Measurements from ENCODE around the gene LACTB. TPM values are rescaled to one million over a fixed set of nuclear protein-coding genes. Genes with fewer than 3 reads are reported as not detected.

The LACTB gene
- total and polyA plus RNA-seq, 2 of the 13 experiments (the other 11 are each of a cell fraction or from before 2014, with no cell fraction given) = 14.8 to 23.0 TPM

DNA sequence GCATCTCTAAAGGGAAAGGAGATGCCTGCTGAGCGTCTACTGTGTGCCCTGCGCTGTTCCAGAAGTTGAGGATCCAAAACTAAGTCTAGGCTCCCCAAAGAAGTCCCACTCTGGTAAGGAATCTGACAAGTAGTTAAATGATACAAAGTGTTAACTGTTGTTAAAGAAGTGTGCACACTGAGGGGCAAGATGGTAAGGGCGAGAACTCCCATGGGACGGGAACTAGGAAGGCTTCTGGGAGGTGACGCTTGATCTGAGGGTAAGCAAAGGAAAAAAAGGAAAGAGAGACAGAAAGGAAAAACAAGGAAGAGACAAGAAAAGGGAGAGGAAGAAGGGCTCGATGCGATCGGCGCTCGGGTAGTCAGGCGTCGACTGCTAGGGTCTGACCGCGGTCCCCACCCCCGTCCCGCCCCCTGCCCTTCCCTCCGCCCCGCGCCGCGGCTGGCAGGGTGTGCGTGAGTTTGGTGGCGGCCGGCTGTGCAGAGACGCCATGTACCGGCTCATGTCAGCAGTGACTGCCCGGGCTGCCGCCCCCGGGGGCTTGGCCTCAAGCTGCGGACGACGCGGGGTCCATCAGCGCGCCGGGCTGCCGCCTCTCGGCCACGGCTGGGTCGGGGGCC, at the start of gene LACTB (continued):
- TF ChIP-seq, protein P1, sequence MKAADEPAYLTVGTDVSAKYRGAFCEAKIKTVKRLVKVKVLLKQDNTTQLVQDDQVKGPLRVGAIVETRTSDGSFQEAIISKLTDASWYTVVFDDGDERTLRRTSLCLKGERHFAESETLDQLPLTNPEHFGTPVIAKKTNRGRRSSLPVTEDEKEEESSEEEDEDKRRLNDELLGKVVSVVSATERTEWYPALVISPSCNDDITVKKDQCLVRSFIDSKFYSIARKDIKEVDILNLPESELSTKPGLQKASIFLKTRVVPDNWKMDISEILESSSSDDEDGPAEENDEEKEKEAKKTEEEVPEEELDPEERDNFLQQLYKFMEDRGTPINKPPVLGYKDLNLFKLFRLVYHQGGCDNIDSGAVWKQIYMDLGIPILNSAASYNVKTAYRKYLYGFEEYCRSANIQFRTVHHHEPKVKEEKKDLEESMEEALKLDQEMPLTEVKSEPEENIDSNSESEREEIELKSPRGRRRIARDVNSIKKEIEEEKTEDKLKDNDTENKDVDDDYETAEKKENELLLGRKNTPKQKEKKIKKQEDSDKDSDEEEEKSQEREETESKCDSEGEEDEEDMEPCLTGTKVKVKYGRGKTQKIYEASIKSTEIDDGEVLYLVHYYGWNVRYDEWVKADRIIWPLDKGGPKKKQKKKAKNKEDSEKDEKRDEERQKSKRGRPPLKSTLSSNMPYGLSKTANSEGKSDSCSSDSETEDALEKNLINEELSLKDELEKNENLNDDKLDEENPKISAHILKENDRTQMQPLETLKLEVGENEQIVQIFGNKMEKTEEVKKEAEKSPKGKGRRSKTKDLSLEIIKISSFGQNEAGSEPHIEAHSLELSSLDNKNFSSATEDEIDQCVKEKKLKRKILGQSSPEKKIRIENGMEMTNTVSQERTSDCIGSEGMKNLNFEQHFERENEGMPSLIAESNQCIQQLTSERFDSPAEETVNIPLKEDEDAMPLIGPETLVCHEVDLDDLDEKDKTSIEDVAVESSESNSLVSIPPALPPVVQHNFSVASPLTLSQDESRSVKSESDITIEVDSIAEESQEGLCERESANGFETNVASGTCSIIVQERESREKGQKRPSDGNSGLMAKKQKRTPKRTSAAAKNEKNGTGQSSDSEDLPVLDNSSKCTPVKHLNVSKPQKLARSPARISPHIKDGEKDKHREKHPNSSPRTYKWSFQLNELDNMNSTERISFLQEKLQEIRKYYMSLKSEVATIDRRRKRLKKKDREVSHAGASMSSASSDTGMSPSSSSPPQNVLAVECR (CRISPR knock-in tag; IDR thresholded peaks at IDR 0.05; ENCODE audit: borderline replicate concordance) = peak; percentile 87
- TF ChIP-seq POLR2A (IDR thresholded peaks at IDR 0.05; ENCODE audit: insufficient read depth in 1 of 2, low read depth in 2 of 2, low read length in 2 of 2) (peak; percentile 58 to 64; a peak in 3 of 4 replicates), TAF15 (IDR thresholded peaks at IDR 0.05; ENCODE audit: low read depth, low read length, poor library complexity, severe bottlenecking) (no peak), HES4 (CRISPR knock-in tag; IDR thresholded peaks at IDR 0.05; ENCODE audit: borderline replicate concordance) (peak; percentile 71; the same call in 1 of the 2 replicates), TBP (CRISPR knock-in tag; IDR thresholded peaks at IDR 0.05) (no peak), KMT2A (CRISPR knock-in tag; IDR thresholded peaks at IDR 0.05) (peak; percentile 43; the same call in 1 of the 2 replicates), TAF1 (CRISPR knock-in tag; IDR thresholded peaks at IDR 0.05) (peak; percentile 66; the same call in 1 of the 2 replicates), ZNF383 (CRISPR knock-in tag; IDR thresholded peaks at IDR 0.05; ENCODE audit: borderline replicate concordance) (peak; percentile 49; the same call in 1 of the 2 replicates), KAT8 (CRISPR knock-in tag; IDR thresholded peaks at IDR 0.05) (peak; percentile 82), BRCA1 (CRISPR knock-in tag; IDR thresholded peaks at IDR 0.05) (peak; percentile 32), PHF8 (CRISPR knock-in tag; IDR thresholded peaks at IDR 0.05) (peak; percentile 27; the same call in 1 of the 2 replicates), PCBP2 (optimal IDR thresholded peaks at IDR 0.05; ENCODE audit: low read depth, low read length, poor library complexity, severe bottlenecking) (no peak), ARNT (IDR thresholded peaks at IDR 0.05) (no peak), ZNF556 (CRISPR knock-in tag; IDR thresholded peaks at IDR 0.05; ENCODE audit: borderline replicate concordance) (peak; percentile 43; the same call in 1 of the 2 replicates)
- TF ChIP-seq, protein P2, sequence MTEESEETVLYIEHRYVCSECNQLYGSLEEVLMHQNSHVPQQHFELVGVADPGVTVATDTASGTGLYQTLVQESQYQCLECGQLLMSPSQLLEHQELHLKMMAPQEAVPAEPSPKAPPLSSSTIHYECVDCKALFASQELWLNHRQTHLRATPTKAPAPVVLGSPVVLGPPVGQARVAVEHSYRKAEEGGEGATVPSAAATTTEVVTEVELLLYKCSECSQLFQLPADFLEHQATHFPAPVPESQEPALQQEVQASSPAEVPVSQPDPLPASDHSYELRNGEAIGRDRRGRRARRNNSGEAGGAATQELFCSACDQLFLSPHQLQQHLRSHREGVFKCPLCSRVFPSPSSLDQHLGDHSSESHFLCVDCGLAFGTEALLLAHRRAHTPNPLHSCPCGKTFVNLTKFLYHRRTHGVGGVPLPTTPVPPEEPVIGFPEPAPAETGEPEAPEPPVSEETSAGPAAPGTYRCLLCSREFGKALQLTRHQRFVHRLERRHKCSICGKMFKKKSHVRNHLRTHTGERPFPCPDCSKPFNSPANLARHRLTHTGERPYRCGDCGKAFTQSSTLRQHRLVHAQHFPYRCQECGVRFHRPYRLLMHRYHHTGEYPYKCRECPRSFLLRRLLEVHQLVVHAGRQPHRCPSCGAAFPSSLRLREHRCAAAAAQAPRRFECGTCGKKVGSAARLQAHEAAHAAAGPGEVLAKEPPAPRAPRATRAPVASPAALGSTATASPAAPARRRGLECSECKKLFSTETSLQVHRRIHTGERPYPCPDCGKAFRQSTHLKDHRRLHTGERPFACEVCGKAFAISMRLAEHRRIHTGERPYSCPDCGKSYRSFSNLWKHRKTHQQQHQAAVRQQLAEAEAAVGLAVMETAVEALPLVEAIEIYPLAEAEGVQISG (CRISPR knock-in tag; IDR thresholded peaks at IDR 0.05) = peak; percentile 72
- TF ChIP-seq, protein P3, sequence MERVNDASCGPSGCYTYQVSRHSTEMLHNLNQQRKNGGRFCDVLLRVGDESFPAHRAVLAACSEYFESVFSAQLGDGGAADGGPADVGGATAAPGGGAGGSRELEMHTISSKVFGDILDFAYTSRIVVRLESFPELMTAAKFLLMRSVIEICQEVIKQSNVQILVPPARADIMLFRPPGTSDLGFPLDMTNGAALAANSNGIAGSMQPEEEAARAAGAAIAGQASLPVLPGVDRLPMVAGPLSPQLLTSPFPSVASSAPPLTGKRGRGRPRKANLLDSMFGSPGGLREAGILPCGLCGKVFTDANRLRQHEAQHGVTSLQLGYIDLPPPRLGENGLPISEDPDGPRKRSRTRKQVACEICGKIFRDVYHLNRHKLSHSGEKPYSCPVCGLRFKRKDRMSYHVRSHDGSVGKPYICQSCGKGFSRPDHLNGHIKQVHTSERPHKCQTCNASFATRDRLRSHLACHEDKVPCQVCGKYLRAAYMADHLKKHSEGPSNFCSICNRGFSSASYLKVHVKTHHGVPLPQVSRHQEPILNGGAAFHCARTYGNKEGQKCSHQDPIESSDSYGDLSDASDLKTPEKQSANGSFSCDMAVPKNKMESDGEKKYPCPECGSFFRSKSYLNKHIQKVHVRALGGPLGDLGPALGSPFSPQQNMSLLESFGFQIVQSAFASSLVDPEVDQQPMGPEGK (CRISPR knock-in tag; IDR thresholded peaks at IDR 0.05) = 0 out of 2 replicates have a peak, but pooled peaks have one; percentile 41
- TF ChIP-seq, protein P4, sequence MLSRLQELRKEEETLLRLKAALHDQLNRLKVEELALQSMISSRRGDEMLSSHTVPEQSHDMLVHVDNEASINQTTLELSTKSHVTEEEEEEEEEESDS (CRISPR knock-in tag; IDR thresholded peaks at IDR 0.05; ENCODE audit: borderline replicate concordance) = no peak

Measured in HepG2 (cell line).